Measurements from ENCODE around the gene UBAP1L. TPM values are rescaled to one million over a fixed set of nuclear protein-coding genes. Genes with fewer than 3 reads are reported as not detected.

Gene UBAP1L
- polyA plus RNA-seq, 1 donor (not counting 4 experiments of a cell fraction or from before 2014, with no cell fraction given), result 0.55 TPM

DNA sequence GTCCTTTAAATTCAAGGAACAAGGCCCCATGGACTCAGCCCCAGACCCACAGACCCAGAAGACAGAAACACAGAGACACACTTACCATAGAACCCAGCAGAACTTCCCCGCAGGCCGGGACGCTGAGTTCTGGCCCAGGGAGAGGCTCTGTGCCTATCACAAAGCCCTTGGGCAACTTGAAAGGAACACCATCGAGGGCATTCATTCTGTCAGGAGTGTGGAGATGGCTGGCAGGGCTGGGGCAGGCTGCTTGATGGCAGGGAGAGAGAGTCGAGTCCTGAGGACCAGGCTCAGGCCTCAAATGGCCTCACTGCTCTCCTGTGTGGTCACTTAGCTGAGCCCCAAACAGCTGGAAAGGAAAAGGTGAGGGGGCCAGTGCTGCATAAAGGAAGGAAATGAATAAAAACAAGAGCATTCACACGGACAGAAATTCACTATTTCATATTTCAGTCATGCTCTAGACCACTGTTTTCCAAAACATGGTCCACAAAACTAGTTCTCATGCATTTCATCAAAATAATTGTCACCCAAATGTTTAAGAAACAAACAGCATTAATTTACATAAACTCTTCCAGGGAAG lies 8.9 kb downstream of the UBAP1L start:
- H3K4me3 ChIP-seq (ENCODE audit: control insufficient read depth in 2 of 3, extremely low read depth in 1 of 3, insufficient read depth in 2 of 3, low read depth in 1 of 3, low read length in 3 of 3), result no peak overlapping the region
- no peaks in the 10 kb centered on the region for H3K27me3 ChIP-seq (ENCODE audit: control insufficient read depth, extremely low read depth, insufficient read depth, low read length)
- no peak overlapping the region for H3K4me2 ChIP-seq (ENCODE audit: control insufficient read depth, extremely low read depth, insufficient read depth, low read depth, low read length)
- H3K9me1 ChIP-seq (ENCODE audit: control insufficient read depth, extremely low read depth, insufficient read depth, low read length), result no peaks in the 10 kb centered on the region
- DNase-seq (ENCODE audit: low read depth, low spot score) (no peak), FAIRE-seq (no peak)
- no peaks in the 10 kb centered on the region for H3K4me1 ChIP-seq (ENCODE audit: control insufficient read depth, extremely low read depth, insufficient read depth, low read length)
- H3K9me3 ChIP-seq (ENCODE audit: control insufficient read depth, low read depth, low read length), result no peaks in the 10 kb centered on the region
- H3K36me3 ChIP-seq (ENCODE audit: control insufficient read depth in 2 of 2, extremely low read depth in 1 of 2, insufficient read depth in 2 of 2, low read length in 2 of 2), result peaks cover 5 to 6% of the 10 kb centered on the region in 2 experiments
- TF ChIP-seq EZH2 (IDR thresholded peaks at IDR 0.05; ENCODE audit: low read length), result no peak
- TF ChIP-seq CTCF (optimal IDR thresholded peaks at IDR 0.05 in 1 of 3, IDR thresholded peaks at IDR 0.05 in 1 of 3, conservative IDR thresholded peaks at IDR 0.05 in 1 of 3; ENCODE audit: extremely low read depth in 1 of 3, insufficient read depth in 2 of 3, low read length in 3 of 3), result no peak
- no peaks in the 10 kb centered on the region for H3K79me2 ChIP-seq (ENCODE audit: control insufficient read depth, insufficient read depth, low read length)
- H3K27ac ChIP-seq (ENCODE audit: control insufficient read depth, insufficient read depth, low read length), result no peak overlapping the region
- dilution Hi-C loops (cut with MboI; ENCODE audit: extremely low pct_ligation_motif_present, low sequenced_read_pairs), result no loop called here
- no peak overlapping the region for H2AFZ ChIP-seq (ENCODE audit: control insufficient read depth, low read length)
- H3K9ac ChIP-seq (ENCODE audit: control insufficient read depth, extremely low read depth, insufficient read depth, low read length), result no peak overlapping the region
- H4K20me1 ChIP-seq (ENCODE audit: control insufficient read depth, extremely low read depth, insufficient read depth, low read length), result no peaks in the 10 kb centered on the region

- H3K36me3 ChIP-seq (ENCODE audit: control insufficient read depth in 2 of 2, extremely low read depth in 1 of 2, insufficient read depth in 2 of 2, low read length in 2 of 2), result peaks cover 3 to 9% of the 10 kb centered on the region in 2 experiments
- no peak for TF ChIP-seq CTCF (optimal IDR thresholded peaks at IDR 0.05 in 1 of 3, IDR thresholded peaks at IDR 0.05 in 1 of 3, conservative IDR thresholded peaks at IDR 0.05 in 1 of 3; ENCODE audit: extremely low read depth in 1 of 3, insufficient read depth in 2 of 3, low read length in 3 of 3)
- no peak for TF ChIP-seq EZH2 (IDR thresholded peaks at IDR 0.05; ENCODE audit: low read length)
- dilution Hi-C loops (cut with MboI; ENCODE audit: extremely low pct_ligation_motif_present, low sequenced_read_pairs), result no loop called here
- no peak overlapping the region for H3K9ac ChIP-seq (ENCODE audit: control insufficient read depth, extremely low read depth, insufficient read depth, low read length)
- no peak overlapping the region for H3K4me3 ChIP-seq (ENCODE audit: control insufficient read depth in 2 of 3, extremely low read depth in 1 of 3, insufficient read depth in 2 of 3, low read depth in 1 of 3, low read length in 3 of 3)
- H4K20me1 ChIP-seq (ENCODE audit: control insufficient read depth, extremely low read depth, insufficient read depth, low read length), result no peaks in the 10 kb centered on the region
- H3K4me2 ChIP-seq (ENCODE audit: control insufficient read depth, extremely low read depth, insufficient read depth, low read depth, low read length), result no peak overlapping the region
- no peak overlapping the region for H2AFZ ChIP-seq (ENCODE audit: control insufficient read depth, low read length)
- H3K27ac ChIP-seq (ENCODE audit: control insufficient read depth, insufficient read depth, low read length), result no peak overlapping the region
- H3K9me3 ChIP-seq (ENCODE audit: control insufficient read depth, low read depth, low read length), result no peaks in the 10 kb centered on the region
- DNase-seq (ENCODE audit: low read depth, low spot score) (no peak), FAIRE-seq (no peak)
- no peaks in the 10 kb centered on the region for H3K79me2 ChIP-seq (ENCODE audit: control insufficient read depth, insufficient read depth, low read length)
- H3K27me3 ChIP-seq (ENCODE audit: control insufficient read depth, extremely low read depth, insufficient read depth, low read length), result no peaks in the 10 kb centered on the region
- H3K4me1 ChIP-seq (ENCODE audit: control insufficient read depth, extremely low read depth, insufficient read depth, low read length), result no peaks in the 10 kb centered on the region
- no peaks in the 10 kb centered on the region for H3K9me1 ChIP-seq (ENCODE audit: control insufficient read depth, extremely low read depth, insufficient read depth, low read length)
Observed at GRCh38 chr15:65105038-65105437, 10.0 kb downstream of the UBAP1L start.

Data from keratinocyte (primary cell).